ENCODE data around the gene SPATA12. TPM values are rescaled to one million over a fixed set of nuclear protein-coding genes. Genes with fewer than 3 reads are reported as not detected.

The SPATA12 gene
- total and polyA plus RNA-seq, 2 of the 8 experiments (the other 6 are each of a cell fraction or from before 2014, with no cell fraction given) = 0.19 to 0.97 TPM

DNA sequence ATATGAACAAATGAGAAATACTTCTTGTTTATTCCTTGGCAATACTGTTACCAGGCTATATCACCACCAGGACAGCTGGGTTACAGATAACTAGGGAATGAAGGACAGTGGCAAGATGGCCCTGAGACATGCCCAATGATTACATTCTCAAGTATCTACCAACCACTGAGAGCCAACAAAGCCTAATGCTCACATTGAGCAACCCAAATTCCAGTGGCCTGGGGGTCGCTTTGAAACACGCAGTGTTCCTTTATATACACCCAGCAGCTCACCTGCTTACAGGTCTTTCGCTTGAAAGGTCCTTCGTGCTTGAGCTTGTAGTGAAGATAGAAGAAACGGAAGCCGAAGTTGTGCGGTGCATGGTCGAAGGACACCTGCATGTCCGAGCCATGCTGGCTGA lies 45.1 kb downstream of the SPATA12 start (continued):
- TF ChIP-seq BCL11A (IDR thresholded peaks at IDR 0.05; ENCODE audit: low read depth in 2 of 2, low read length in 2 of 2) (no peak), TCF12 (IDR thresholded peaks at IDR 0.05; ENCODE audit: low read depth, low read length) (no peak), RBBP5 (IDR thresholded peaks at IDR 0.05; ENCODE audit: borderline replicate concordance, low read depth, low read length) (no peak), MAFK (IDR thresholded peaks at IDR 0.05; ENCODE audit: low read depth, low read length) (no peak), BACH1 (IDR thresholded peaks at IDR 0.05; ENCODE audit: low read length) (no peak), EP300 (IDR thresholded peaks at IDR 0.05; ENCODE audit: borderline replicate concordance in 1 of 2, low read depth in 2 of 2, low read length in 2 of 2) (no peak), NRF1 (IDR thresholded peaks at IDR 0.05; ENCODE audit: low read depth, low read length) (no peak)
- TF ChIP-seq, protein P1, sequence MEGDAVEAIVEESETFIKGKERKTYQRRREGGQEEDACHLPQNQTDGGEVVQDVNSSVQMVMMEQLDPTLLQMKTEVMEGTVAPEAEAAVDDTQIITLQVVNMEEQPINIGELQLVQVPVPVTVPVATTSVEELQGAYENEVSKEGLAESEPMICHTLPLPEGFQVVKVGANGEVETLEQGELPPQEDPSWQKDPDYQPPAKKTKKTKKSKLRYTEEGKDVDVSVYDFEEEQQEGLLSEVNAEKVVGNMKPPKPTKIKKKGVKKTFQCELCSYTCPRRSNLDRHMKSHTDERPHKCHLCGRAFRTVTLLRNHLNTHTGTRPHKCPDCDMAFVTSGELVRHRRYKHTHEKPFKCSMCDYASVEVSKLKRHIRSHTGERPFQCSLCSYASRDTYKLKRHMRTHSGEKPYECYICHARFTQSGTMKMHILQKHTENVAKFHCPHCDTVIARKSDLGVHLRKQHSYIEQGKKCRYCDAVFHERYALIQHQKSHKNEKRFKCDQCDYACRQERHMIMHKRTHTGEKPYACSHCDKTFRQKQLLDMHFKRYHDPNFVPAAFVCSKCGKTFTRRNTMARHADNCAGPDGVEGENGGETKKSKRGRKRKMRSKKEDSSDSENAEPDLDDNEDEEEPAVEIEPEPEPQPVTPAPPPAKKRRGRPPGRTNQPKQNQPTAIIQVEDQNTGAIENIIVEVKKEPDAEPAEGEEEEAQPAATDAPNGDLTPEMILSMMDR (IDR thresholded peaks at IDR 0.05; ENCODE audit: control extremely low read depth in 1 of 3, insufficient read depth in 1 of 3, low read depth in 1 of 3, low read length in 3 of 3) = no peak
